Islet of Langerhans (tissue), 1 donor: ENCODE measurements around the gene IRF7.

ENCODE experiments used
- FAIRE-seq: peaks from one replicate; lab custom pipeline; 2011; peaks lifted over from hg19 to GRCh38; lab: Jason Lieb, UNC

The IRF7 gene

DNA sequence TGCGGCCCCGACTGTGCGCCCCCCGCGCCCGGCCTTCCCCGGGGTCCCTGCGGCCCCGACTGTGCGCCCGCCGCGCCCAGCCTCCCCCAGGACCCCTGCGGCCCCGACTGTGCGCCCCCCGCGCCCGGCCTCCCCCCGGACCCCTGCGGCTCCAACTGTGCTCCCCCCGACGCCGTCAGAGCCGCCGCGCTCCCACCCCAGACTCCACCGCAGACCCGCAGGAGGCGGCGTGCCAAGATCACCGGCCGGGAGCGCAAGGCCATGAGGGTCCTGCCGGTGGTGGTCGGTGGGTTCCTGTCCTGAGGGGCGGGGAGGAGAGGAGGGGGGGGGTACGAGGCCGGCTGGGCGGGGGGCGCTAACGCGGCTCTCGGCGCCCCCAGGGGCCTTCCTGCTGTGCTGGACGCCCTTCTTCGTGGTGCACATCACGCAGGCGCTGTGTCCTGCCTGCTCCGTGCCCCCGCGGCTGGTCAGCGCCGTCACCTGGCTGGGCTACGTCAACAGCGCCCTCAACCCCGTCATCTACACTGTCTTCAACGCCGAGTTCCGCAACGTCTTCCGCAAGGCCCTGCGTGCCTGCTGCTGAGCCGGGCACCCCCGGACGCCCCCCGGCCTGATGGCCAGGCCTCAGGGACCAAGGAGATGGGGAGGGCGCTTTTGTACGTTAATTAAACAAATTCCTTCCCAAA is 24.4 kb upstream of the IRF7 start:
- FAIRE-seq = no peak

GRCh38 chr11:639332-639955 is 23.7 kb upstream of the IRF7 start:
- FAIRE-seq = no peak

DNA sequence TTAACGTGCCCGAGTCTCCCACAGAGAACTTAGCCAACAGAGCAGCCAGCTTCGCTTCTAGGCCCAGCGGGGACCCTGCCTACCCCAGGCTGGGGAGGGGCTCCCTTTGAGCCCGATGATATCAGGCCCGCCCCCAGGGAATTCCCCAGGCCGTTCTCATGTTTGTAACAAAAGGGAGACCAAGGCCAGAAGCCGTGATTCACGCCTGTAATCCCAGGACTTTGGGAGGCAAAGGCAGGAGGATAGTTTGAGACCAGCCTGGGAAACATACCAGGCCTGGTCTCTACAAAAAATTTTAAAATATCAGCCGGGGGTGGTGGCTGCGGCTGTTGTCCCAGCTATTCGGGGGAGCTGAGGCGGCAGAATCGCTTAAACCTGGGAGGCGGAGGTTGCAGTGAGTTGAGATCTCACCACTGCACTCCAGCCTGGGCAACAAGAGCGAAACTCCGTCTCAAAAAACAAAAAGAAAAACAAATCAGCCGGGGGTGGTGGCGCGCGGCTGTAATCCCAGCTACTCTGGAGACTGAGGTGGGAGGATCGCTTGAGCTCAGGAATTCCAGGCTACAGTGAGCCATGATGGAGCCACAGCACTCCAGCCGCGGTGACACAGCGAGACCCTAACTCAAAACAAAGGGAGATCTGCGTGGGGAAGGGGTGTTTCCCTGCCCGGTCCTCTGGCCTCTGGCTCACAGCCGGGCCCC is 23.0 kb upstream of the IRF7 start:
- FAIRE-seq = no peak

DNA sequence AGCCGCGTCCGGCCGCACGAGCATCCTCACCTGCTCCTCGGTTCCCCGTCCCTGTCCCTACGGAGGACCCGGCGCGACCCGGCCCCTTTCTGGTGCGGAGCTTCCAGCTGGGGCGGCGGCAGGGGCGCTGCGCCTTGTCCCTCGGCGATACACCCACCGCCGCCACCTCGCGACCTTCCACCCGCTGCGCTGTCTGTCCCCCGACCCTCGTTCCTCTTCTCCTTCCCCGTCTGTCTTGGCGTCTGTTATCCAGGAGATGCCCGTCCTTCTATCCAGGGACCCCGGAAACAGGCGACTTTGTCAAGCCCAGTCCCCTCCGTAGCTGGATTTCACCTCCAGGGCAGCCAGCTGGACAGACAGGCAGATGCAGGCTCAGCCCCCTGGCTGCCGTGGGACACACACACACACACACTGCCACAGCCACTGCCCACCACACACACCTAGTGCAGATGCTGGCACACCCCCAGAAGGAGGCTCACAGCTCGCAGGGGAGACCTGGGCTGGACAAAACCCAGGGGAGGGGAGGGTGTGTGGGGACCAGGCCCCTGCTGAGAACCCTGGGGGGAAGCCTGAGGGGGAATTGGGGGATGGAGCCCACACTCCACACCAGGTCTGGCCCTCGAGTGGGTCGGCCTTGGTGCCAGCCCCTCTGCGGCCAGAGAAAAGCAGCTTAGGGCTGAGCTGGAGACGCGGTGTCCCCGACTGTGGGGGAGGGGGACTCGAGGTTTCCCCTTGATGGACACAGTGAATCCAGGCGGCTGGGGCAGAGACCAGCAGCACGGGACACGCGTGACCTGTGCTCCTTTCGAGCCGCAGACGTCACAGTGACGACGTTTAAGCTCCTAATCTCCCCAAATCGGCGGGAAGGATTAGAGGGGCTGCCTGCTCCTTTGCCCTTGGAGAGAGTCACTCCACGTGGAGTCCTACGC is 22.1 kb upstream of the IRF7 start:
- no peak for FAIRE-seq

DNA sequence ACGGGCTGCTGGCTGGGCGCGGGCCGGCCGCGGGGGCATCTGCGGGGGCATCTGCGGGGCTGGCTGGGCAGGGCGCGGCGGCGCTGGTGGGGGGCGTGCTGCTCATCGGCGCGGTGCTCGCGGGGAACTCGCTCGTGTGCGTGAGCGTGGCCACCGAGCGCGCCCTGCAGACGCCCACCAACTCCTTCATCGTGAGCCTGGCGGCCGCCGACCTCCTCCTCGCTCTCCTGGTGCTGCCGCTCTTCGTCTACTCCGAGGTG is 21.5 kb upstream of the IRF7 start:
- no peak for FAIRE-seq

GRCh38 chr11:636511-637332 is 21.0 kb upstream of the IRF7 start, which contains the start of gene DRD4:
TSS of gene DRD4 (plus strand) at chr11:637269. CDS start at chr11:637305, 36 bp downstream.
- no peak for FAIRE-seq

- FAIRE-seq = no peak
Observed at GRCh38 chr11:635945-636510, 20.3 kb upstream of the IRF7 start.

DNA sequence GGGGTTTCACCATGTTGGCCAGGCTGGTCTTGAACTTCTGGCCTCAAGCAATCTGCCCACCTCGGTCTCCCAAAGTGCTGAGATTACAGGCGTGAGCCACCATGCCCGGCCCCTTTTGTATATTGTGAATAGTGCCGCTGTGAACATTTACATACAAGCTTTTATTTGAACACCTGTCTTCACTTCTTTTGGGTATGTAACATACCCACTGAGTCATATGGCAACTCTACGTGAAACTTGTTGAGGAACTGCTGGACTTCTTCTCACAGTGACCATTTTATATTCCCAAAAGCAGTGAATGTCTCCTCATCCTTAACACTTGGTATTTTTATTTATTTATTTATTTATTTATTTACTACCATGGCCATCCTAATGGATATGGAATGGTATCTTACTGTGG is 15.1 kb upstream of the IRF7 start:
- no peak for FAIRE-seq

DNA sequence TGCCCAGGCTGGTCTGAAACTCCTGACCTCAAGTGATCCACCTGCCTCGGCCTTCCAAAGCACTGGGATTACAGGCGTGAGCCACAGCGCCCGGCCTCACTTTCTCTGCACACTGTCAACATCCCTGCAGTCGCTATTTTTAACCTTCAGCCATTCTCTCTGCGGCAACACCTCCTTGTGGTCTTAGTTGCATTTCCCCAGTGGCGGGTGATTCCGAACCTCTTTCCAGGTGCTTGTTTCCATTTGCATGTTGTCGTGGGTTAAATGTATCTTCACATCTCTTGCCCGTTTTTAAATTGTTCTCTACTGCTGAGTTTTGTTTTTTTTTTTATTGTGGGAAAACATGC is 13.5 kb upstream of the IRF7 start:
- no peak for FAIRE-seq

GRCh38 chr11:628056-628455 is 12.3 kb upstream of the IRF7 start:
- FAIRE-seq = no peak

DNA sequence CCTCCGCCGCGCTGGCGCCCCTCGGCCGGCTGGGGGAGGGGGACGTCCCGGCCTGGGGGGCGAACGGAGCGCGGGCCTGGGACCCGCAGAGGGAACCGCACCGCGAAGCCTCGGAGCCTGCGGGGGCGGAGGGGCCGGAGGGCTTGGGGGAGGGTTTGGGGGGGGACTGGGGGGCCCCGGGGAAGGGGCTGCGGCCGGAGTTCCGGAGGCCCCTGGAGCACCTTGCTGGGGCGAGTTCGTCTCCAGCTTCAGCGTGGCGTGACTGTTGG is 11.5 kb upstream of the IRF7 start:
- FAIRE-seq = no peak

DNA sequence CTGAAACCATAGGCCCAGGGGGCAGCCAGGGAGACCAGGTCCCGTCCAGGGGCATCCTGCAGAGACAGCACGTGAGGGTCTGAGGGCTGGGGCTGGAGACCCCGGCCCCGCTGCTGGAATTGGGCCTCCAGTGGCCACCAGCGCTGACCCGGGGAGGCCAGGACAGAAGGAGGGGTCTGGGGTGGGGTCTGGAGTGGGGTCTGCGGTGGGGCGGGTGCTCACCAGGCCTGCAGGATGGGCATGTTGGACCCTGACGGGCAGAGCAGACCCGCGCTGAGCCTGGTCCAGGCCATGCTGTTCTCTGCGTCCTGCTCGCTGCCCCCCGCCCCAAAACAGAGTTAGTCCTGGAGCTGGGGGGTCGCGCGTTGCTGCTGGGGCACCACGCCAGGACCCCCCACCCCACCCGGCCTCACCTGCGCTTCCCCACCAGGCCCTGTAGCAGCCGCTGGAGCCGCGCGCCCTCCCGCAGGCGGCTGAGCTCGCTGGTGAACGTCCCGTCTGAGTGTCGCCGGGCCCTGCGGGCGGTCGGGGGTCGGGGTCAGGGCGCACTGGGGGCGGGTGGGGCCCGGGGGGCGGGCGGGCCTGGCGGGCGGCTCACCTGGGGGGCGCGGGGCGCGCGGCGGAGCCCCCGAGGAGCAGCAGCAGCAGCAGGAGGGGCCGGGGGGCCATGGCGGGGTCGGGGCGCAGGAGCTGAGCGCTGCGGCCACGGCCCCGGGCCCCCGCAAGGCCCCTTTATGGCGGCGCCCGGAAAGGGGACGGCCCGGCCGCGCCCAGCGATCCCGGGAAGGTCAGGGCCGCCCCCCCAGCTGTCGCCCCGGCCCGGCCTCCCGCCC is 10.9 kb upstream of the IRF7 start, which contains the start of gene SCT:
TSS of gene SCT (minus strand) at position 707 of the 833 bp plus-strand sequence. CDS start at position 669, 38 bp downstream.
- no peak for FAIRE-seq

GRCh38 chr11:625636-626268 is 10.0 kb upstream of the IRF7 start:
- no peak for FAIRE-seq

DNA sequence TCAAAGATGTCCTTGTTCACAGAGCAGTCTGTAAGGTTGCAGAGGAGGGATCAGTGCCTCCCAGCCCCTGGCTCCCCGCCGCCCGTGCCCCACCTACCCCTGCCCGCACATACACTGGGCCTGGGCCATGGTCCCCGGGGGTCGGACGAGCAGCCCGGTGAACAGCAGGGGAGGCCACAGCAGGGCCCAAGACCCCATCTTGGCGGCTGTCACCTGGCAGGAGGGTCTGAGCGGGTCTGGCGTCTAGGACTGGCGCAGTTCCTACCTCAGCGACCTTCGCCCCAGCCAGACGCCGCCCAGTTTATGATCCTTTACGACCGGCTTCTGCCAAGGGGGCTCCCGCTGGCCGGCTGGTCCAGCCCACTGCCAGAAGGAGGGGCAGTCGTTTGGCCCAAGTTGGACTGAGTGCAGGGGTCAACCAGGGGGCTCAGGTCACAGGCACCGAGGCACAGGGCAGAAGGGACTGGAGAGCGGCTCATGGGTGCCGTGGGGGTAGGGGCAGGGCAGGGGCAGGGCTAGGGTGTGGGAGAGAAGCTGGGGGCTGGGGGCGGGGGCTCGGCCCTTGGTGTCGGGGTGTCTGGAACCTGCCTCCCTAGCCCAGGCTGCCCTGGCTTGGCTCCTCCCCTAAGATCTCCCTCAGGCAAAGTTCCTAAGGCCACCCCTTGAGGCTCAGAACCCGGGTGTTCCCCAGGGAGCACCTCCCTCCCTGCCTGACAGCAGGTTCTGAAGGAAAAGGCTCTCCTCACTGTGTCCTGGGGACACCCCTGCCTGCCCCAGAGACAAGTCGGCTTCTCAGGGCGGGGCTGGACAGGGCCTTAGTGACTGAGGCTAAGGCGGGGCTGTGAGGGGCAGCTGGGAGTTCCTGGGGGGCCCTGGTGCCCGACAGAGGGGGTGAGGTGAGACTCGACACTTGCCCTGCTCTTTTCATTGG is 9.2 kb upstream of the IRF7 start, which contains the start of gene CDHR5:
TSS of gene CDHR5 (minus strand) at position 251 of the 931 bp plus-strand sequence. CDS start at position 198, 53 bp downstream.
- FAIRE-seq = no peak

DNA sequence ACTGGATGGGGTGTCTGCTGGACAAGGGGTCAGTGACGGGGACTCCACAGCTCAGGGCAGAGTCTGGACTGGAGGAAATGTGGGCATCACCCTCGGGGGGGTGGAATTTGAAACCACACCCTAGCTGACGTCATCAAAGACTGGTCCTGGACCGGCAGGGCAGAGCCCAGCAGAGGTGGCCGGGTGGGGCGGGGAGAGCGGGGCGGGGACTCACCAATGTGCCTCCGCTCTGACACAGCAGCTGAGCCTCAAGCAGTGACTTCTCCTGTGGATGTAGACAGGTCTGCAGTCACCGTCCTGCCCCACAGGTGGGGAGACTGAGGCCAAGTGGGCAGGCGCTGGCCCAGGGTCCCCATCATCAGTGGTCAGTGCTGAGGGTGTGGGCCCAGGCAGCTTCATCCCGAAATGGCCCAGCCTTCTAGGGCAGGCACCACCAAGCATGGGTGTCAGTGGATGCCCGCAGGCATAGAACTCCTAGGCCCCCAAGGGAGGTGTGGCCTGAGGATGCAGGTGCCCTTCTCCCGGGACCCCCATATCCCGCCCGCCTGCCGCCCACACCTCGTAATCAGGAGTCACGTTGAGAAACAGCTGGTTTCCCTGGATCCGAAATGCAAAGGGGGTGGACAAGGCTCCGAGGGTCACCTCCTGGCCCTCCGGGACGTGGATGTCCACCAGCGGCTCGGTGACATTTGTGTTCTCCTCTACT is 8.4 kb upstream of the IRF7 start:
- FAIRE-seq = no peak

GRCh38 chr11:623349-623869 is 7.7 kb upstream of the IRF7 start:
- FAIRE-seq = no peak

GRCh38 chr11:621838-622237 is 6.1 kb upstream of the IRF7 start:
- FAIRE-seq = no peak
